Stimulated activated CD4-positive, alpha-beta T cell treated with anti-CD3 and anti-CD28 coated beads, Interleukin-1b, Interleukin-23, amount 100 ng/mL, for 1 hour (primary cell): ENCODE results near the gene EHBP1L1.

Source experiments
- DNase-seq, 2 donors: peaks; one replicate each; pipeline ENCODE4 v3.0.0-alpha.2; 2020; ENCODE audit warnings: low read depth in 2 of 2

The EHBP1L1 gene

GRCh38 chr11:65546217-65546958 lies 29.5 kb upstream of the EHBP1L1 start:
- peak; percentile 98 to 99 for DNase-seq

- no peak for DNase-seq
Observed at GRCh38 chr11:65547446-65548125, 28.3 kb upstream of the EHBP1L1 start.

- DNase-seq = no peak
Observed at GRCh38 chr11:65548395-65548794, 27.5 kb upstream of the EHBP1L1 start.

- no peak for DNase-seq
Observed at GRCh38 chr11:65549096-65549495, 26.8 kb upstream of the EHBP1L1 start.

- no peak for DNase-seq
Observed at GRCh38 chr11:65551572-65552387, 24.1 kb upstream of the EHBP1L1 start.

- no peak for DNase-seq
Observed at GRCh38 chr11:65552388-65552951, 23.4 kb upstream of the EHBP1L1 start.

- no peak for DNase-seq
Observed at GRCh38 chr11:65553301-65554001, 22.4 kb upstream of the EHBP1L1 start.

- DNase-seq = no peak
Observed at GRCh38 chr11:65554057-65554818, 21.6 kb upstream of the EHBP1L1 start.

GRCh38 chr11:65554842-65555430 lies 20.9 kb upstream of the EHBP1L1 start:
- DNase-seq = no peak

GRCh38 chr11:65555693-65556231 lies 20.1 kb upstream of the EHBP1L1 start:
- DNase-seq = no peak

GRCh38 chr11:65556470-65557279 lies 19.2 kb upstream of the EHBP1L1 start:
- DNase-seq = no peak

- no peak for DNase-seq
Observed at GRCh38 chr11:65557280-65558001, 18.4 kb upstream of the EHBP1L1 start.

GRCh38 chr11:65558002-65558929 lies 17.6 kb upstream of the EHBP1L1 start, which contains the start of gene LTBP3:
LTBP3 (minus strand) TSS chr11:65558359; CDS start chr11:65557959, 400 bp downstream.
- no peak for DNase-seq

- DNase-seq = no peak
Observed at GRCh38 chr11:65558930-65559509, 16.8 kb upstream of the EHBP1L1 start.

- DNase-seq = no peak
Observed at GRCh38 chr11:65559535-65559934, 16.3 kb upstream of the EHBP1L1 start.

- no peak for DNase-seq
Observed at GRCh38 chr11:65559951-65560537, 15.8 kb upstream of the EHBP1L1 start.
